Sigmoid colon (tissue), 7 donors: ENCODE results near the gene FOXC1. TPM values are rescaled to one million over a fixed set of nuclear protein-coding genes. Genes with fewer than 3 reads are reported as not detected.

Experiments used
- DNase-seq: peaks from one replicate; pipeline ENCODE4 v3.0.0-alpha.2; 2019
- H3K27ac ChIP-seq, 4 donors: fragments of 200-600 bp; sonication (generic); one replicate each; pipeline ENCODE4 v1.5.1; 2016 to 2019; ENCODE audit warnings: mild to moderate bottlenecking in 1 of 4
- H3K27me3 ChIP-seq, 3 donors: fragments of 200-600 bp; sonication (generic); one replicate each; pipeline ENCODE4 v1.5.1; 2019; ENCODE audit warnings: mild to moderate bottlenecking in 1 of 3
- H3K36me3 ChIP-seq, 4 donors: fragments of 200-600 bp; sonication (generic); one replicate each; pipeline ENCODE4 v1.5.1; 2016 to 2019
- H3K4me1 ChIP-seq, 4 donors: fragments of 200-600 bp; sonication (generic); one replicate each; pipeline ENCODE4 v1.5.1; 2017 to 2019
- H3K4me3 ChIP-seq, 4 donors: fragments of 200-600 bp; sonication (generic); one replicate each; pipeline ENCODE4 v1.5.1; 2017 to 2019; ENCODE audit warnings: mild to moderate bottlenecking in 2 of 4, moderate library complexity in 1 of 4
- H3K9me3 ChIP-seq, 4 donors: fragments of 200-600 bp in 3 of 4; sonication (generic) in 3 of 4; one replicate each; pipeline versions ENCODE4 v1.5.1 to v1.6.1; 2013 to 2019
- EP300 ChIP-seq, 4 donors: sonication (generic); formaldehyde crosslinking; IDR thresholded peaks; one replicate each; pipeline ENCODE4 v1.6.1; 2017; ENCODE audit warnings: antibody characterized with exemption in 4 of 4
- POLR2A ChIP-seq, 2 donors: fragments of 450-650 bp; IDR thresholded peaks; one replicate each; pipeline ENCODE4 v1.6.1; 2016; ENCODE audit warnings: antibody characterized with exemption in 2 of 2, mild to moderate bottlenecking in 2 of 2, moderate library complexity in 2 of 2
- POLR2AphosphoS5 ChIP-seq, 4 donors: sonication (generic); formaldehyde crosslinking; IDR thresholded peaks; one replicate each; pipeline ENCODE4 v1.6.1; 2017; ENCODE audit warnings: antibody characterized with exemption in 4 of 4
- WGBS, 2 donors: extraction: QIAGEN DNeasy Blood & Tissue Kit; methylation state at CpG; one replicate each; pipeline ENCODE4 v1.1.7; 2013; 5-methylcytosine and 5-hydroxymethylcytosine counted together
- intact Hi-C: fragments of 100-400 bp; cut with DNase I; formaldehyde crosslinking; loops from one replicate; pipeline ENCODE4 v1.15.1; 2023
- polyA plus RNA-seq, 3 donors: library from polyadenylated mRNA; stranded (reverse); fragments of 200-250 nt; gene quantifications; one replicate each; pipeline ENCODE4 v1.2.3, GENCODE V29; 2013
- total RNA-seq, 4 donors: library from RNA; depleted of rRNA; stranded (reverse); fragments of >200 nt; gene quantifications; one replicate each; pipeline ENCODE4 v1.1.0, GENCODE V29; 2016
- TF ChIP-seq, protein P1 (sequence below), 4 experiments: fragments of 450-650 bp in 3 of 4; fragments of 200-600 bp in 1 of 4; IDR thresholded peaks; one replicate each; pipeline ENCODE4 v1.5.1; 2016 to 2019; ENCODE audit warnings: antibody characterized with exemption in 4 of 4, mild to moderate bottlenecking in 3 of 4, moderate library complexity in 2 of 4
- donor health status: healthy with polysubstance abuse.
- donor health status: Bipolar disorder and iron deficiency.
- donor health status: healthy.

FOXC1 gene
- total and polyA plus RNA-seq, 7 donors = 0.60 to 3.0 (median 1.6) TPM; not detected in 1

- Histone ChIP-seq H3K27ac (peak overlapping the region in 1 of 4 donors; percentile 72), H3K4me3 (peak overlapping the region; percentile 23 to 50 (median 43)), H3K9me3 (no peaks in the 10 kb centered on the region), H3K4me1 (peaks cover 0 to 21% (median 20%) of the 10 kb centered on the region in 4 donors), H3K27me3 (peaks cover 43 to 99% (median 97%) of the 10 kb centered on the region in 3 donors), H3K36me3 (no peaks in the 10 kb centered on the region)
- TF ChIP-seq, protein P1, sequence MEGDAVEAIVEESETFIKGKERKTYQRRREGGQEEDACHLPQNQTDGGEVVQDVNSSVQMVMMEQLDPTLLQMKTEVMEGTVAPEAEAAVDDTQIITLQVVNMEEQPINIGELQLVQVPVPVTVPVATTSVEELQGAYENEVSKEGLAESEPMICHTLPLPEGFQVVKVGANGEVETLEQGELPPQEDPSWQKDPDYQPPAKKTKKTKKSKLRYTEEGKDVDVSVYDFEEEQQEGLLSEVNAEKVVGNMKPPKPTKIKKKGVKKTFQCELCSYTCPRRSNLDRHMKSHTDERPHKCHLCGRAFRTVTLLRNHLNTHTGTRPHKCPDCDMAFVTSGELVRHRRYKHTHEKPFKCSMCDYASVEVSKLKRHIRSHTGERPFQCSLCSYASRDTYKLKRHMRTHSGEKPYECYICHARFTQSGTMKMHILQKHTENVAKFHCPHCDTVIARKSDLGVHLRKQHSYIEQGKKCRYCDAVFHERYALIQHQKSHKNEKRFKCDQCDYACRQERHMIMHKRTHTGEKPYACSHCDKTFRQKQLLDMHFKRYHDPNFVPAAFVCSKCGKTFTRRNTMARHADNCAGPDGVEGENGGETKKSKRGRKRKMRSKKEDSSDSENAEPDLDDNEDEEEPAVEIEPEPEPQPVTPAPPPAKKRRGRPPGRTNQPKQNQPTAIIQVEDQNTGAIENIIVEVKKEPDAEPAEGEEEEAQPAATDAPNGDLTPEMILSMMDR (IDR thresholded peaks at IDR 0.05) = no peak
- no peak for TF ChIP-seq EP300 (IDR thresholded peaks at IDR 0.05)
- TF ChIP-seq POLR2AphosphoS5 (IDR thresholded peaks at IDR 0.05) = peak in 3 of 4 donors; percentile 24 to 62 (median 39)
- 12 to 66% methylated on average over 53 of the region's 53 CpGs for WGBS, 2 donors
- intact Hi-C loops = no loop called here
- DNase-seq = no peak
These were observed 15.4 kb downstream of the FOXC1 start for GRCh38 chr6:1624851-1625781.

DNA sequence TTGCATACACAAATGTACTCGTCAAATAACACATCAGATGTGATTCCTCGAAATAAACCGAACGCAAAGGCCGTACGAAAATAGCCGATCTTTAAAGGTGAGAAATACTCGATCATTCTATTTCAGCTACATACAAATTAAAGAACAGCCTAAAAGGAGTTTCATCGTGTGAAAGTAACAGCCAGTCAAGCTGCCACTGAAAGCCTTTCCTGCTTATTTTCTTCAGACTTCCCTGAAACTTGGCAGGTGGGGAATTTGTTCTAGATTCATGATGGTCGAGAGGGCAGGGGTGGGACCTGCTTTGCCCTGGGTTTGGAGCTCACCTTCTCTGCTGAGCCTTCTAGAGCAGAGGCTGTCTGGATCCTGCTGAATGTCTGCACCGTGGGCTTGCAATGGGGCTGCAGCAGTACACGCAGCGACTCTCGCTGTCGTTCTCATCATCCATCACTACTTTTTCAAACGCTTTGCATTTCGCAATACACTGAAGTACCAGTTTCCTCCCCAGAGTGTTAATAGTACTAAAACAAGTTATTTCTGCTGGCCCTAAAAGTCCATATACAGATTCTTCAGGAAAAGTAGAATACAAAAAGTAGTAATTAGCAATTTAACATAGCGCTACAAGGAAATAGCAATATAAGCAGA, 16.2 kb downstream of the FOXC1 start:
- intact Hi-C loops = no loop called here
- no peak for TF ChIP-seq POLR2AphosphoS5 (IDR thresholded peaks at IDR 0.05)
- no peak for TF ChIP-seq POLR2A (IDR thresholded peaks at IDR 0.05)
- TF ChIP-seq EP300 (IDR thresholded peaks at IDR 0.05) = no peak
- TF ChIP-seq, protein P1 (IDR thresholded peaks at IDR 0.05) = no peak
- H3K9me3 ChIP-seq = no peaks in the 10 kb centered on the region
- H3K36me3 ChIP-seq = no peaks in the 10 kb centered on the region
- no peak for DNase-seq
- no peak overlapping the region for H3K4me3 ChIP-seq
- H3K27me3 ChIP-seq = peaks cover 35 to 95% (median 92%) of the 10 kb centered on the region in 3 donors
- no peak overlapping the region for H3K27ac ChIP-seq
- 46 to 87% methylated on average over 18 of the region's 18 CpGs for WGBS, 2 donors
- peaks cover 0 to 18% (median 17%) of the 10 kb centered on the region in 4 donors for H3K4me1 ChIP-seq

GRCh38 chr6:1626481-1626880, 16.8 kb downstream of the FOXC1 start:
- H3K4me1 ChIP-seq = peaks cover 0 to 18% (median 17%) of the 10 kb centered on the region in 4 donors
- no peak overlapping the region for H3K4me3 ChIP-seq
- 41 to 64% methylated on average over 4 of the region's 4 CpGs for WGBS, 2 donors
- H3K27ac ChIP-seq = no peak overlapping the region
- peaks cover 34 to 94% (median 87%) of the 10 kb centered on the region in 3 donors for H3K27me3 ChIP-seq
- DNase-seq = no peak
- H3K9me3 ChIP-seq = no peaks in the 10 kb centered on the region
- intact Hi-C loops = no loop called here
- H3K36me3 ChIP-seq = no peaks in the 10 kb centered on the region
- TF ChIP-seq POLR2A (IDR thresholded peaks at IDR 0.05) (no peak), POLR2AphosphoS5 (IDR thresholded peaks at IDR 0.05) (no peak), EP300 (IDR thresholded peaks at IDR 0.05) (no peak)
- TF ChIP-seq, protein P1 (IDR thresholded peaks at IDR 0.05) = no peak

- no peak overlapping the region for H3K27ac ChIP-seq
- peaks cover 30 to 86% (median 72%) of the 10 kb centered on the region in 3 donors for H3K27me3 ChIP-seq
- peak; percentile 17 for DNase-seq
- no peaks in the 10 kb centered on the region for H3K9me3 ChIP-seq
- H3K36me3 ChIP-seq = no peaks in the 10 kb centered on the region
- TF ChIP-seq EP300 (IDR thresholded peaks at IDR 0.05) (no peak), POLR2AphosphoS5 (IDR thresholded peaks at IDR 0.05) (no peak), POLR2A (IDR thresholded peaks at IDR 0.05) (no peak)
- TF ChIP-seq, protein P1 (IDR thresholded peaks at IDR 0.05) = no peak
- H3K4me1 ChIP-seq = peaks cover 0 to 18% (median 17%) of the 10 kb centered on the region in 4 donors
- H3K4me3 ChIP-seq = no peak overlapping the region
- 82 to 86% methylated on average over 10 of the region's 10 CpGs for WGBS, 2 donors
- intact Hi-C loops = no loop called here
These were observed 18.3 kb downstream of the FOXC1 start for GRCh38 chr6:1627827-1628560.
